HCT116 (cell line): ENCODE data around the gene KRTAP4-6. TPM values are rescaled to one million over a fixed set of nuclear protein-coding genes. Genes with fewer than 3 reads are reported as not detected.
"Not testable (repeated sequence)": the region's sequence is repeated elsewhere in the genome, so short reads cannot be mapped to it uniquely, and the experiment has no call there.

ENCODE experiments used
- ATAC-seq: fragments of 200-7000 bp; cut with Tn5 transposase; 2 replicates; pipeline ENCODE4 v1.9.1; 2020; ENCODE audit warnings: mild to moderate bottlenecking, moderate library complexity
- BruUV-seq: library from RNA; stranded (reverse); fragments of 400-500 nt; replicated peaks from 2 replicates; lab custom pipeline; 2021; lab: Mats Ljungman, UMichigan
- CTCF ChIA-PET: fragments of 300-600 bp; sonication (Branson Sonifier 250); formaldehyde crosslinking; loops from one replicate; lab custom pipeline; 2021; ENCODE audit warnings: antibody characterized with exemption; lab: Charles Lee
- POLR2A ChIA-PET: fragments of 300-600, 350-600 bp; sonication (Branson Sonifier 250); formaldehyde crosslinking; loops from one replicate; lab custom pipeline; 2021; ENCODE audit warnings: antibody characterized with exemption; lab: Charles Lee
- RAD21 ChIA-PET, 2 experiments: fragments of 300-600 bp; sonication (Branson Sonifier 250); formaldehyde crosslinking; loops; one replicate each; lab custom pipeline; 2023; ENCODE audit warnings: low total read pairs in 2 of 2; ENCODE audit not compliant: uncharacterized antibody in 2 of 2, unreplicated experiment in 2 of 2, low non-redundant PET in 1 of 2; lab: Charles Lee
- DNase-seq: peaks from one replicate; pipeline ENCODE4 v3.0.0-alpha.2; 2010; ENCODE audit warnings: low read depth, low spot score
- H2AFZ ChIP-seq: fragments of 200-600 bp; shearing (Covaris generic), sonication (generic); 2 replicates; pipeline ENCODE4 v1.6.1; 2017; ENCODE audit warnings: low read depth, mixed run types, mixed read lengths, antibody characterized with exemption, low read length; ENCODE audit not compliant: poor library complexity, severe bottlenecking
- H3K27ac ChIP-seq: 2 replicates; pipeline ENCODE4 v1.5.1; 2012; ENCODE audit warnings: low read depth, low read length
- H3K27me3 ChIP-seq: fragments of 200-600 bp; sonication (generic); 2 replicates; pipeline ENCODE4 v1.6.1; 2016; ENCODE audit warnings: mixed run types, low read length, mixed read lengths; ENCODE audit not compliant: insufficient read depth
- H3K36me3 ChIP-seq, 2 experiments: fragments of 200-500 bp in 1 of 2; fragments of 200-600 bp in 1 of 2; sonication (Bioruptor generic) in 1 of 2; sonication (generic) in 1 of 2; 2 replicates each; pipeline versions ENCODE4 v1.5.1 to v1.6.1; 2014 to 2016; ENCODE audit warnings: low read length in 2 of 2, inconsistent platforms in 1 of 2, mixed read lengths in 1 of 2, mixed run types in 1 of 2; ENCODE audit not compliant: insufficient read depth in 2 of 2, control insufficient read depth in 1 of 2
- H3K4me1 ChIP-seq, 2 experiments: fragments of 200-600 bp in 1 of 2; sonication (generic) in 1 of 2; 2 replicates each; pipeline versions ENCODE4 v1.5.1 to v1.6.1; 2012 to 2017; ENCODE audit warnings: low read length in 2 of 2, inconsistent platforms in 1 of 2, mild to moderate bottlenecking in 1 of 2, mixed read lengths in 1 of 2, mixed run types in 1 of 2, moderate library complexity in 1 of 2; ENCODE audit not compliant: insufficient read depth in 2 of 2, control insufficient read depth in 1 of 2
- H3K4me2 ChIP-seq: fragments of 200-600 bp; sonication (generic); 2 replicates; pipeline ENCODE4 v1.6.1; 2017; ENCODE audit warnings: mixed run types, low read length, mixed read lengths
- H3K4me3 ChIP-seq, 2 experiments: fragments of 200-600 bp in 1 of 2; sonication (generic) in 1 of 2; replicated peaks in 1 of 2; 2 replicates each; pipeline ENCODE4 v1.5.1; 2011 to 2016; ENCODE audit warnings: low read length in 2 of 2, control low read depth in 1 of 2, low read depth in 1 of 2, mild to moderate bottlenecking in 1 of 2, mixed read lengths in 1 of 2, mixed run types in 1 of 2
- H3K79me2 ChIP-seq: fragments of 200-600 bp; sonication (generic); 2 replicates; pipeline ENCODE4 v1.6.1; 2017; ENCODE audit warnings: mild to moderate bottlenecking, mixed run types, low read length, moderate library complexity, mixed read lengths; ENCODE audit not compliant: insufficient read depth
- H3K9ac ChIP-seq: fragments of 200-600 bp; sonication (generic); 2 replicates; pipeline ENCODE4 v1.6.1; 2016; ENCODE audit warnings: low read length, mixed read lengths
- H3K9me2 ChIP-seq: fragments of 200-600 bp; sonication (generic), shearing (Covaris generic); 2 replicates; pipeline ENCODE4 v1.6.1; 2017; ENCODE audit warnings: mixed run types, mild to moderate bottlenecking, moderate library complexity; ENCODE audit not compliant: insufficient read depth
- H3K9me3 ChIP-seq, 2 experiments: fragments of 200-500 bp in 1 of 2; fragments of 200-600 bp in 1 of 2; sonication (Bioruptor generic) in 1 of 2; sonication (generic) in 1 of 2; 2 replicates each; pipeline ENCODE4 v1.6.1; 2014 to 2017; ENCODE audit warnings: low read length in 2 of 2, mixed read lengths in 2 of 2, inconsistent platforms in 1 of 2, low read depth in 1 of 2, mild to moderate bottlenecking in 1 of 2, mixed run types in 1 of 2, moderate library complexity in 1 of 2; ENCODE audit not compliant: control insufficient read depth in 1 of 2, insufficient read depth in 1 of 2
- H4K20me1 ChIP-seq: fragments of 200-600 bp; sonication (generic), shearing (Covaris generic); 2 replicates; pipeline ENCODE4 v1.6.1; 2017; ENCODE audit warnings: mixed run types, mild to moderate bottlenecking, moderate library complexity; ENCODE audit not compliant: insufficient read depth
- ELF1 ChIP-seq: IDR thresholded peaks from 2 replicates; pipeline ENCODE4 v1.6.1; 2012; ENCODE audit warnings: low read depth, borderline replicate concordance
- EZH2 ChIP-seq: fragments of 200-600 bp; sonication (generic); IDR thresholded peaks from 2 replicates; pipeline ENCODE4 v1.6.1; 2017; ENCODE audit warnings: antibody characterized with exemption, mixed run types
- POLR2A ChIP-seq: IDR thresholded peaks from 2 replicates; pipeline ENCODE4 v1.7.0; 2011; ENCODE audit warnings: borderline replicate concordance; ENCODE audit not compliant: insufficient read depth, insufficient read length; ENCODE audit errors: extremely low read depth
- RAD21 ChIP-seq: IDR thresholded peaks from 2 replicates; pipeline ENCODE4 v1.6.1; 2012; ENCODE audit warnings: low read depth, mild to moderate bottlenecking
- SIN3A ChIP-seq: IDR thresholded peaks from 2 replicates; pipeline ENCODE4 v1.6.1; 2012; ENCODE audit warnings: low read depth
- SP1 ChIP-seq: IDR thresholded peaks from 2 replicates; pipeline ENCODE4 v1.6.1; 2012; ENCODE audit warnings: low read depth
- SRF ChIP-seq: IDR thresholded peaks from 2 replicates; pipeline ENCODE4 v1.6.1; 2012; ENCODE audit warnings: low read depth
- ZNF274 ChIP-seq: fragments of 200-500 bp; sonication (Bioruptor generic); IDR thresholded peaks from 2 replicates; pipeline ENCODE4 v1.6.1; 2014; ENCODE audit warnings: mild to moderate bottlenecking, low read depth, low read length, inconsistent platforms
- intact Hi-C: fragments of 100-400 bp; cut with micrococcal nuclease; formaldehyde crosslinking; loops from 2 replicates; pipeline ENCODE4 v1.10.0; 2022
- total RNA-seq: library from RNA; stranded (reverse); gene quantifications from one replicate; pipeline ENCODE4 v1.2.1, GENCODE V29; 2021; ENCODE audit not compliant: unreplicated experiment
- TF ChIP-seq, protein P1 (sequence below): IDR thresholded peaks from 2 replicates; pipeline ENCODE4 v1.6.1; 2012; ENCODE audit warnings: low read depth

The KRTAP4-6 gene
- total RNA-seq, 1 experiment from 2014 or later = not detected

DNA sequence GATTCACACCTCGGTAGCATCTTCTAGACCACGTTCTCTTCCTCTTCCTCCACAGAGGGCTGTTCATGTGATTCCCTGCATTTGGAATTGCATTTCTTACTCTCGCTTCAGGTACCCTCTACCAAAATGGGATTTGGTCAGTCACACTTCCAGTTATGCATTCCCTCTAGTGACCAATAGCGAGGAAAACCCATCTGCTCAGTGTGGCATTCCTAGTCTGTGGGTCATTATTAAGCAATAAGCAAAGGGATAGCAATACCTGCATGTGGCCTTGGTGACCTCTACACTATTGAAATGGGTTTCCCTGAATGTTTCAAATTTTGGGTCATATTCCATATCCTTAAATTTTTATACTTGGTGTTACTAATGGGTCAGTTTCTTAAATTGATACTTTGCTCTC, 9.7 kb upstream of the KRTAP4-6 start:
- no peak for DNase-seq
- Histone ChIP-seq H4K20me1 (no peaks in the 10 kb centered on the region), H3K36me3 (no peaks in the 10 kb centered on the region), H3K4me2 (no peak overlapping the region), H3K4me1 (no peaks in the 10 kb centered on the region), H2AFZ (no peak overlapping the region), H3K27ac (no peak overlapping the region), H3K9me3 (peaks cover 0 to 10% of the 10 kb centered on the region in 2 experiments; a peak in 1 of 4 replicates), H3K9me2 (no peaks in the 10 kb centered on the region), H3K9ac (no peak overlapping the region), H3K27me3 (no peaks in the 10 kb centered on the region), H3K79me2 (no peaks in the 10 kb centered on the region), H3K4me3 (no peak overlapping the region)
- intact Hi-C loops = no loop called here
- ChIA-PET POLR2A (no interaction called here), CTCF (no interaction called here), RAD21 (no interaction called here)
- no TSS peak for BruUV-seq
- no peak for TF ChIP-seq EZH2
- no peak for TF ChIP-seq SP1
- TF ChIP-seq ZNF274 = no peak
- TF ChIP-seq RAD21 = no peak
- no peak for TF ChIP-seq SIN3A
- TF ChIP-seq ELF1 = no peak
- no peak for TF ChIP-seq SRF
- no peak for ATAC-seq

- H3K9ac ChIP-seq = no peak within 1 kb of the TSS
- H3K36me3 ChIP-seq = no peaks in the 10 kb centered on the region
- no peak within 1 kb of the TSS for H3K27ac ChIP-seq
- H3K9me2 ChIP-seq = no peaks in the 10 kb centered on the region
- H3K4me3 ChIP-seq = no peak within 1 kb of the TSS
- H3K4me2 ChIP-seq = no peak within 1 kb of the TSS
- ATAC-seq (no peak), DNase-seq (no peak)
- intact Hi-C loops = no loop called here
- no peaks in the 10 kb centered on the region for H4K20me1 ChIP-seq
- H3K4me1 ChIP-seq = no peaks in the 10 kb centered on the region
- ChIA-PET POLR2A (no interaction called here), RAD21 (no interaction called here), CTCF (no interaction called here)
- no peak for TF ChIP-seq POLR2A
- TF ChIP-seq, protein P1, sequence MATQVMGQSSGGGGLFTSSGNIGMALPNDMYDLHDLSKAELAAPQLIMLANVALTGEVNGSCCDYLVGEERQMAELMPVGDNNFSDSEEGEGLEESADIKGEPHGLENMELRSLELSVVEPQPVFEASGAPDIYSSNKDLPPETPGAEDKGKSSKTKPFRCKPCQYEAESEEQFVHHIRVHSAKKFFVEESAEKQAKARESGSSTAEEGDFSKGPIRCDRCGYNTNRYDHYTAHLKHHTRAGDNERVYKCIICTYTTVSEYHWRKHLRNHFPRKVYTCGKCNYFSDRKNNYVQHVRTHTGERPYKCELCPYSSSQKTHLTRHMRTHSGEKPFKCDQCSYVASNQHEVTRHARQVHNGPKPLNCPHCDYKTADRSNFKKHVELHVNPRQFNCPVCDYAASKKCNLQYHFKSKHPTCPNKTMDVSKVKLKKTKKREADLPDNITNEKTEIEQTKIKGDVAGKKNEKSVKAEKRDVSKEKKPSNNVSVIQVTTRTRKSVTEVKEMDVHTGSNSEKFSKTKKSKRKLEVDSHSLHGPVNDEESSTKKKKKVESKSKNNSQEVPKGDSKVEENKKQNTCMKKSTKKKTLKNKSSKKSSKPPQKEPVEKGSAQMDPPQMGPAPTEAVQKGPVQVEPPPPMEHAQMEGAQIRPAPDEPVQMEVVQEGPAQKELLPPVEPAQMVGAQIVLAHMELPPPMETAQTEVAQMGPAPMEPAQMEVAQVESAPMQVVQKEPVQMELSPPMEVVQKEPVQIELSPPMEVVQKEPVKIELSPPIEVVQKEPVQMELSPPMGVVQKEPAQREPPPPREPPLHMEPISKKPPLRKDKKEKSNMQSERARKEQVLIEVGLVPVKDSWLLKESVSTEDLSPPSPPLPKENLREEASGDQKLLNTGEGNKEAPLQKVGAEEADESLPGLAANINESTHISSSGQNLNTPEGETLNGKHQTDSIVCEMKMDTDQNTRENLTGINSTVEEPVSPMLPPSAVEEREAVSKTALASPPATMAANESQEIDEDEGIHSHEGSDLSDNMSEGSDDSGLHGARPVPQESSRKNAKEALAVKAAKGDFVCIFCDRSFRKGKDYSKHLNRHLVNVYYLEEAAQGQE = peak; percentile 9; the same call in 1 of the 2 replicates
- H3K9me3 ChIP-seq = peaks cover 0 to 10% of the 10 kb centered on the region in 2 experiments; a peak in 1 of 4 replicates
- BruUV-seq = no TSS peak
- no peaks in the 10 kb centered on the region for H3K79me2 ChIP-seq
- H2AFZ ChIP-seq = no peak within 1 kb of the TSS
- no peaks in the 10 kb centered on the region for H3K27me3 ChIP-seq
Measured at GRCh38 chr17:41149652-41149985, 9.3 kb upstream of the KRTAP4-6 start, which contains the start of gene KRTAP4-5. TSS of gene KRTAP4-5 (minus strand) at chr17:41149825. CDS start at chr17:41149767, 58 bp downstream.

- intact Hi-C loops, H3K79me2 ChIP-seq, H3K4me1 ChIP-seq, CTCF ChIA-PET, RAD21 ChIA-PET, H3K9ac ChIP-seq, H3K27me3 ChIP-seq, ATAC-seq, DNase-seq, H3K4me3 ChIP-seq, H3K36me3 ChIP-seq, POLR2A ChIA-PET, H4K20me1 ChIP-seq, H3K27ac ChIP-seq, BruUV-seq, H2AFZ ChIP-seq, H3K9me2 ChIP-seq, H3K4me2 ChIP-seq: not testable (repeated sequence)
- peaks cover 0 to 11% of the 10 kb centered on the region in 2 experiments; a peak in 1 of 4 replicates for H3K9me3 ChIP-seq
Measured at GRCh38 chr17:41148971-41149651, 8.8 kb upstream of the KRTAP4-6 start.
